IMR-90 (cell line): ENCODE data around the gene RNU1-1. TPM values are rescaled to one million over a fixed set of nuclear protein-coding genes. Genes with fewer than 3 reads are reported as not detected.
"Not testable (repeated sequence)": the region's sequence is repeated elsewhere in the genome, so short reads cannot be mapped to it uniquely, and the experiment has no call there.

Experiments
- ATAC-seq: fragments of 200-7000 bp; cut with Tn5 transposase; 2 replicates; pipeline ENCODE4 v1.9.1; 2020; ENCODE audit warnings: low read depth, mild to moderate bottlenecking, moderate library complexity
- BruUV-seq: library from RNA; stranded (reverse); fragments of 400-500 nt; replicated peaks from 2 replicates; lab custom pipeline; 2021; lab: Mats Ljungman, UMichigan
- CTCF ChIA-PET: fragments of 300-600 bp; formaldehyde crosslinking; extraction: SDS; loops from one replicate; lab custom pipeline; 2021; ENCODE audit warnings: antibody characterized with exemption; lab: Yijun Ruan, JAX
- POLR2A ChIA-PET: fragments of 300-600 bp; sonication (Branson Sonifier 250); formaldehyde crosslinking; loops from one replicate; lab custom pipeline; 2022; ENCODE audit warnings: antibody characterized with exemption; ENCODE audit not compliant: unreplicated experiment; lab: Charles Lee
- DNase-seq: peaks from one replicate; pipeline ENCODE4 v3.0.0; 2013
- H2AFZ ChIP-seq: replicated peaks from 2 replicates; pipeline ENCODE3; 2013; ENCODE audit warnings: low read length, mild to moderate bottlenecking; ENCODE audit not compliant: poor library complexity
- H2AK5ac ChIP-seq: 2 replicates; pipeline ENCODE4 v1.6.1; 2013; ENCODE audit warnings: low read depth, low read length, inconsistent platforms
- H2AK9ac ChIP-seq: replicated peaks from 2 replicates; pipeline ENCODE3; 2013; ENCODE audit warnings: mild to moderate bottlenecking, low read depth, low read length, moderate library complexity; ENCODE audit not compliant: poor library complexity
- H2BK120ac ChIP-seq: 2 replicates; pipeline ENCODE4 v1.6.1; 2013; ENCODE audit warnings: low read depth, low read length, inconsistent platforms
- H2BK15ac ChIP-seq: 3 replicates; pipeline ENCODE4 v1.6.1; 2013; ENCODE audit warnings: low read depth, low read length, inconsistent platforms
- H2BK20ac ChIP-seq: 2 replicates; pipeline ENCODE4 v1.6.1; 2013; ENCODE audit warnings: low read depth, mild to moderate bottlenecking, inconsistent platforms, low read length, moderate library complexity
- H2BK5ac ChIP-seq: 2 replicates; pipeline ENCODE4 v1.6.1; 2013; ENCODE audit warnings: mild to moderate bottlenecking, low read depth, low read length, inconsistent platforms; ENCODE audit not compliant: poor library complexity, severe bottlenecking
- H3K14ac ChIP-seq: replicated peaks from 2 replicates; pipeline ENCODE4 v1.6.1; 2013; ENCODE audit warnings: low read depth, low read length, inconsistent platforms
- H3K18ac ChIP-seq: 2 replicates; pipeline ENCODE4 v1.6.1; 2013; ENCODE audit warnings: low read depth, low read length, control low read depth
- H3K23ac ChIP-seq: 2 replicates; pipeline ENCODE4 v1.6.1; 2013; ENCODE audit warnings: low read depth, low read length, inconsistent platforms
- H3K27ac ChIP-seq: 2 replicates; pipeline ENCODE4 v1.5.1; 2013; ENCODE audit warnings: mild to moderate bottlenecking, control low read depth, low read length; ENCODE audit not compliant: insufficient read depth
- H3K27me3 ChIP-seq: 2 replicates; pipeline ENCODE4 v1.6.1; 2013; ENCODE audit warnings: low read length; ENCODE audit not compliant: control insufficient read depth, insufficient read depth
- H3K36me3 ChIP-seq: 2 replicates; pipeline ENCODE4 v1.6.1; 2013; ENCODE audit warnings: low read length, mixed read lengths; ENCODE audit not compliant: control insufficient read depth, insufficient read depth
- H3K4ac ChIP-seq: 2 replicates; pipeline ENCODE4 v1.6.1; 2013; ENCODE audit warnings: low read depth, low read length, inconsistent platforms
- H3K4me1 ChIP-seq: 2 replicates; pipeline ENCODE4 v1.6.1; 2013; ENCODE audit warnings: low read length, mixed read lengths; ENCODE audit not compliant: control insufficient read depth, insufficient read depth
- H3K4me2 ChIP-seq: 2 replicates; pipeline ENCODE4 v1.6.1; 2013; ENCODE audit warnings: low read depth, mild to moderate bottlenecking, control low read depth, low read length, moderate library complexity
- H3K4me3 ChIP-seq: 2 replicates; pipeline ENCODE4 v1.5.1; 2013; ENCODE audit warnings: low read depth, mild to moderate bottlenecking, control low read depth, low read length, moderate library complexity; ENCODE audit not compliant: insufficient read depth
- H3K56ac ChIP-seq: 2 replicates; pipeline ENCODE4 v1.6.1; 2013; ENCODE audit warnings: low read length, inconsistent platforms; ENCODE audit not compliant: insufficient read depth; ENCODE audit errors: extremely low read depth
- H3K79me1 ChIP-seq, 2 experiments: 2 replicates each; pipeline ENCODE4 v1.6.1; 2013; ENCODE audit warnings: low read length in 2 of 2, inconsistent platforms in 1 of 2, low read depth in 1 of 2
- H3K9ac ChIP-seq: 2 replicates; pipeline ENCODE4 v1.6.1; 2013; ENCODE audit warnings: low read depth, low read length, control low read depth
- H3K9me1 ChIP-seq: 2 replicates; pipeline ENCODE4 v1.6.1; 2013; ENCODE audit warnings: low read length, inconsistent platforms; ENCODE audit not compliant: insufficient read depth
- H3K9me3 ChIP-seq: 2 replicates; pipeline ENCODE4 v1.6.1; 2013; ENCODE audit warnings: low read length; ENCODE audit not compliant: control insufficient read depth, insufficient read depth
- H4K20me1 ChIP-seq: 2 replicates; pipeline ENCODE4 v1.6.1; 2013; ENCODE audit warnings: low read length, inconsistent platforms; ENCODE audit not compliant: insufficient read depth
- H4K5ac ChIP-seq: 2 replicates; pipeline ENCODE4 v1.6.1; 2013; ENCODE audit warnings: mild to moderate bottlenecking, low read depth, low read length, control low read depth
- H4K8ac ChIP-seq, 2 experiments: 2 replicates each; pipeline ENCODE4 v1.6.1; 2013; ENCODE audit warnings: low read depth in 2 of 2, low read length in 2 of 2, control low read depth in 1 of 2, inconsistent platforms in 1 of 2
- H4K91ac ChIP-seq: 2 replicates; pipeline ENCODE4 v1.6.1; 2013; ENCODE audit warnings: low read depth, low read length, inconsistent platforms; ENCODE audit not compliant: insufficient read depth
- WGBS, 2 experiments: methylation state at CpG; one replicate each; pipeline versions ENCODE4 v1.1.5 to v1.1.7; 2013; ENCODE audit warnings: missing lambda C conversion rate in 2 of 2; ENCODE audit not compliant: insufficient read length in 1 of 2; ENCODE audit errors: extremely low coverage in 2 of 2; 5-methylcytosine and 5-hydroxymethylcytosine counted together
- dilution Hi-C: fragments of 300-500 bp; cut with HindIII; formaldehyde crosslinking; loops from one replicate; pipeline ENCODE4 v1.14.3; 2018; ENCODE audit warnings: low sequenced_read_pairs; ENCODE audit not compliant: unreplicated experiment
- in situ Hi-C: fragments of 300-500 bp; cut with MboI; formaldehyde crosslinking; loops from 3 replicates; pipeline ENCODE4 v1.14.3; 2019; ENCODE audit warnings: low sequenced_read_pairs, inconsistent platforms, mixed read lengths
- intact Hi-C: fragments of 100-400 bp; cut with micrococcal nuclease; formaldehyde crosslinking; loops from 2 replicates; pipeline ENCODE4 v1.10.0; 2022
- polyA plus RNA-seq, 3 experiments: library from polyadenylated mRNA; depleted of rRNA; stranded (reverse); fragments of >200 nt; gene quantifications; 2 replicates each; pipeline ENCODE4 v1.2.3, GENCODE V29; 2012; ENCODE audit warnings: low replicate concordance in 1 of 3
- total RNA-seq: library from RNA; depleted of rRNA; stranded (reverse); fragments of >200 nt; gene quantifications from 2 replicates; pipeline ENCODE4 v1.2.3, GENCODE V29; 2012

RNU1-1 gene
- total and polyA plus RNA-seq, 2 of the 4 experiments (the other 2 are of a cell fraction), result under 0.01 TPM; not detected in 1

DNA sequence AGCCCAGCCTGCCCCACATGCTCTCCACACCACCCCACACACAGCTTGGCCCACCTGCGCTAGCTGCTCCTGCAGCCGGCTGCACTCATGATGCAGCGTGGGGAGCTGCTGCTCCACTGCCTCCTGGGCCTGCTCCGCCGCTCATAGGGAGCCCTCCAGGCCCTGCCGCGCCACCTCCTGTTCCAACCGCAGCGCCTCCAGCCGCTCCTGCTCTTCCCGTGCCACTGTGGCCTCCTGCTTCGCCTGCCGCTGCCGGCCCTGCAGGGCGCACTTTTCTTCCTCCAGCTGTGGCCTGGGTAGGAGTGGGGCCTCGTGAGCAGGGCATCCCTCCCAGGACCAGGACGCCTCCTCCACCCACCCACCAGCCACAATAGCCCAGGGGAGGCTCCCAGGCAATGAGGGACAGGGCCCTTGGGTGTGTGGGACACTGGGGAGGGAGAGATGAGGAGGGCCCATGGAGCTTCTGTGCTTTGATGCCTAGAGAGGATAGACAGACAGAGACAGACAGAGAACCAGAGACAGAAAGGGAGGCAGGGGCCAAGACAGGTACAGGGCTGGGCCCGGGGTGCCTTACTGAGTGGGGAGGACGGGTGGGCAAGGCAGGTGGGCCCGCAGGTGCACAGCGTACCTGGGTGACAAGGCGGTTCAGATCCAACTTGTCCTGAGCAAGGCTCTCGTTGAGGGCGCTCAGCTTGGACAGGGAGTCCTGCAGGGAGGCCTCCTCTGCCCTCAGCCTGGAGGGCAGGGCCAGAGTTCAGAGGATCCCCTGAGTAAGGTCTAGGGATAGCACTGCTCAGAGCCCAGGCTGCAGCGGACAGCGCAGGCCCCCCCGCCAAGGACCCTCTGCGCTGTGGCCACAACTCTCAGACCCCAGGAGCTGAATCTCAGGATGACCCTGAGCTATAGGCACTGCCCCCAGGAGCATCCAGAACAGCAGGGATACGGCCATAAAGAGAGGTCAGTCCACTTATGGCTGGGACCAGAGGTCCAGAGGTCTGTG, 38.0 kb downstream of the RNU1-1 start:
- H3K9me3 ChIP-seq, H2BK120ac ChIP-seq, H4K5ac ChIP-seq, H3K56ac ChIP-seq, H3K9me1 ChIP-seq, H4K91ac ChIP-seq, H2BK5ac ChIP-seq, H4K20me1 ChIP-seq, ATAC-seq, DNase-seq, H2AFZ ChIP-seq, H3K23ac ChIP-seq, in situ Hi-C loops, H3K14ac ChIP-seq, intact Hi-C loops, H3K4me1 ChIP-seq, H3K4me3 ChIP-seq, H2AK9ac ChIP-seq, H3K18ac ChIP-seq, H4K8ac ChIP-seq, H3K27me3 ChIP-seq, POLR2A ChIA-PET, H3K27ac ChIP-seq, BruUV-seq, H2AK5ac ChIP-seq, H3K9ac ChIP-seq, CTCF ChIA-PET, H3K4me2 ChIP-seq, H3K79me1 ChIP-seq, dilution Hi-C loops, H3K4ac ChIP-seq, H2BK20ac ChIP-seq, H2BK15ac ChIP-seq: not testable (repeated sequence)
- WGBS, 2 experiments, result 100% methylated on average over 7 of the region's 29 CpGs; no CpG with 5 or more reads in 1 of the 2 experiments
- peaks cover 43% of the 10 kb centered on the region for H3K36me3 ChIP-seq
